Measurements from ENCODE around the gene PON2. TPM values are rescaled to one million over a fixed set of nuclear protein-coding genes. Genes with fewer than 3 reads are reported as not detected.
"Not testable (repeated sequence)": the region's sequence is repeated elsewhere in the genome, so short reads cannot be mapped to it uniquely, and the experiment has no call there.

Gene PON2
- total RNA-seq, 5 donors from 2014 or later (not counting 1 experiment from before 2014, with no cell fraction given) = 4.3 to 11.4 (median 7.0) TPM

DNA sequence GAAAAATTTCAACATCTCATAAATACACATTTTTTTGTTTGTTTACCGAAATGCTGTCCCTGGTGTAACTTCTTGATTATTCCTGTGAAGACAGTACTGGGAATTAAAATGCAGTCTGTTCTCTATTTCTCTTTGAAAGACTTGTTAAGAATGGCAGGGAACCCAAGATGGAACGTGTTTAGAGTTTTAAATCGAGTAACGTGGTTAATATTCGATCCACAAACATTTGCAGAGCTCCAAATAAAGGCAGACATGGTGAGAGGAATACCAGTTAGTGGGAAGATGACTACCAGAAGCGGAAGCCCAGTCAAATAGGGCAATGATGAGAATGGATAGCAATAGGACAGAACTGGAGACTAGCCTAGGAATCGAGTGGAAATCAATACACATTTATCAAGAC, 45.3 kb downstream of the PON2 start:
- Mint-ChIP-seq H3K27me3 (peaks cover 12 to 20% of the 10 kb centered on the region in 2 donors), H3K4me3 (no peak overlapping the region), H3K9me3 (peaks cover 0 to 6% (median 6%) of the 10 kb centered on the region in 3 donors), H3K36me3 (no peaks in the 10 kb centered on the region), H3K27ac (no peak overlapping the region), H3K4me1 (no peaks in the 10 kb centered on the region)
- POLR2A ChIA-PET = no interaction called here
- Histone ChIP-seq H3K4me1 (ENCODE audit: control insufficient read depth in 1 of 2, extremely low read depth in 1 of 2, insufficient read depth in 2 of 2, low read length in 2 of 2) (no peaks in the 10 kb centered on the region), H3K27me3 (replicated peaks in 1 of 2; ENCODE audit: control insufficient read depth in 2 of 2, extremely low read depth in 1 of 2, insufficient read depth in 2 of 2, low read length in 1 of 2) (no peaks in the 10 kb centered on the region), H3K36me3 (ENCODE audit: control insufficient read depth in 2 of 2, extremely low read depth in 1 of 2, insufficient read depth in 1 of 2, low read length in 1 of 2) (no peaks in the 10 kb centered on the region), H3K9me3 (no peaks in the 10 kb centered on the region), H3K4me3 (ENCODE audit: control insufficient read depth in 1 of 2, extremely low read depth in 1 of 2, low read length in 1 of 2) (no peak overlapping the region), H3K27ac (ENCODE audit: low read length) (no peak overlapping the region)
- CTCF ChIA-PET = interaction anchor here in 1 of 2 donors (0.6 kb wide), 1 partner anchor 98 kb away, joined by 4 read pairs; no protein-coding TSS in a partner anchor
- 78% methylated on average over 3 of the region's 7 CpGs for WGBS (ENCODE audit: insufficient coverage)
- ATAC-seq (replicated peaks in 1 of 4) (no peak), DNase-seq (no peak)

DNA sequence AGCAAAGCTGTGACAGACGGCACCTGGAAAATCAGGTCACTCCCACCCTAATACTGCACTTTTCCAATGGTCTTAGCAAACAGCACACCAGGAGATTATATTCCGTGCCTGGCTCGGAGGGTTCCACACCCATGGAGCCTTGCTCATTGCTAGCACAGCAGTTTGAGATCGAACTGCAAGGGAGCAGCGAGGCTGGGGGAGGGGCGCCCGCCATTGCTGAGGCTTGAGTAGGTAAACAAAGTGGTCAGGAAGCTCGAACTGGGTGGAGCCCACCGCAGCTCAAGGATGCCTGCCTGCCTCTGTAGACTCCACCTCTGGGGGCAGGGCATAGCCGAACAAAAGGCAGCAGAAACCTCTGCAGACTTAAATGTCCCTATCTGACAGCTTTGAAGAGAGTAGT, 55.4 kb downstream of the PON2 start:
- Mint-ChIP-seq H3K9me3 (peaks cover 7 to 10% (median 8%) of the 10 kb centered on the region in 3 donors), H3K27me3 (peaks cover 14 to 15% of the 10 kb centered on the region in 2 donors)
- CTCF ChIA-PET; H3K27ac ChIP-seq (ENCODE audit: low read length); H3K36me3 ChIP-seq (ENCODE audit: control insufficient read depth in 2 of 2, extremely low read depth in 1 of 2, insufficient read depth in 1 of 2, low read length in 1 of 2); H3K4me1 ChIP-seq (ENCODE audit: control insufficient read depth in 1 of 2, extremely low read depth in 1 of 2, insufficient read depth in 2 of 2, low read length in 2 of 2); H3K9me3 ChIP-seq; H3K27ac Mint-ChIP-seq; H3K4me1 Mint-ChIP-seq; ATAC-seq (replicated peaks in 1 of 4); H3K4me3 ChIP-seq (ENCODE audit: control insufficient read depth in 1 of 2, extremely low read depth in 1 of 2, low read length in 1 of 2); DNase-seq; POLR2A ChIA-PET; H3K27me3 ChIP-seq (replicated peaks in 1 of 2; ENCODE audit: control insufficient read depth in 2 of 2, extremely low read depth in 1 of 2, insufficient read depth in 2 of 2, low read length in 1 of 2); H3K4me3 Mint-ChIP-seq; H3K36me3 Mint-ChIP-seq: not testable (repeated sequence)
- WGBS (ENCODE audit: insufficient coverage) = 100% methylated on average over 2 of the region's 10 CpGs

DNA sequence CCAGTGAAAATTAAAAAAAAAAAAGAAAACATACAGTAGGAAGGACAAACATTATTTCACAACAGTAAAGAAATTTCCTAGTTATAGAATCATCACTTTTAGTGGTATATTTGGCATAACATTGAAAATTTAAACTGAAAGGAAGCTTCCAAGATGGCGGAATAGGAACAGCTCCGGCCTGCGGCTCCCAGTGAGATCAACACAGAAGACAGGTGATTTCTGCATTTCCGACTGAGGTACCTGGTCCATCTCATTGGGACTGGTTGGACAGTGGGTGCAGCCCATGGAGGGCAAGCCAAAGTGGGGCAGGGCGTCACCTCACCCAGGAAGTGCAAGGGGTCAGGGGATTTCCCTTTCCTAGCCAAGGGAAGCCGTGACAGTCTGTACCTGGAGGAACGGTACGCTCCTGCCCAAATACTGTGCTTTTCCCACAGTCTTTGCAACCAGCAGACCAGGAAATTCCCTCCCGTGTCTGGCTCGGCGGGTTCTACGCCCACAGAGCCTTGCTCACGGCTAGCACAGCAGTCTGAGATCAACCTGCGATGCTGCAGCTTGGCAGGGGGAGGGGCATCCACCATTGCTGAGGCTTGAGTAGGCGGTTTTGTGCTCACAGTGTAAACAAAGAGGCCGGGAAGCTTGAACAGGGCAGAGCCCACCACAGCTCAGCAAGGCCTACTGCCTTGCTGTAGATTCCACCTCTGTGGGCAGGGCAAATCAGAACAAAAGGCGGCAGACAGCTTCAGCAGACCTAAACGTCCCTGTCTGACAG, 58.0 kb downstream of the PON2 start:
- ChIA-PET POLR2A (interaction anchor here (0.5 to 1.2 kb wide), 2 partner anchors 9 to 286 kb away, joined by 4 read pairs; no protein-coding TSS in a partner anchor), CTCF (interaction anchor here in 1 of 2 donors (0.8 kb wide), 1 partner anchor 18 kb away, joined by 4 read pairs; no protein-coding TSS in a partner anchor)
- Mint-ChIP-seq H3K27ac (no peak overlapping the region), H3K9me3 (peaks cover 4 to 7% (median 6%) of the 10 kb centered on the region in 3 donors), H3K4me1 (no peaks in the 10 kb centered on the region), H3K27me3 (peaks cover 9 to 14% of the 10 kb centered on the region in 2 donors), H3K4me3 (no peak overlapping the region), H3K36me3 (no peaks in the 10 kb centered on the region)
- H3K4me1 ChIP-seq (ENCODE audit: control insufficient read depth in 1 of 2, extremely low read depth in 1 of 2, insufficient read depth in 2 of 2, low read length in 2 of 2) = no peaks in the 10 kb centered on the region
- H3K27me3 ChIP-seq (replicated peaks in 1 of 2; ENCODE audit: control insufficient read depth in 2 of 2, extremely low read depth in 1 of 2, insufficient read depth in 2 of 2, low read length in 1 of 2) = peaks cover 0 to 8% of the 10 kb centered on the region in 2 experiments
- H3K9me3 ChIP-seq = no peaks in the 10 kb centered on the region
- 79% methylated on average over 18 of the region's 18 CpGs for WGBS (ENCODE audit: insufficient coverage)
- no peak overlapping the region for H3K27ac ChIP-seq (ENCODE audit: low read length)
- no peak overlapping the region for H3K4me3 ChIP-seq (ENCODE audit: control insufficient read depth in 1 of 2, extremely low read depth in 1 of 2, low read length in 1 of 2)
- ATAC-seq (replicated peaks in 1 of 4) (no peak), DNase-seq (peak in 1 of 35 experiments; percentile 0)
- no peaks in the 10 kb centered on the region for H3K36me3 ChIP-seq (ENCODE audit: control insufficient read depth in 2 of 2, extremely low read depth in 1 of 2, insufficient read depth in 1 of 2, low read length in 1 of 2)

DNA sequence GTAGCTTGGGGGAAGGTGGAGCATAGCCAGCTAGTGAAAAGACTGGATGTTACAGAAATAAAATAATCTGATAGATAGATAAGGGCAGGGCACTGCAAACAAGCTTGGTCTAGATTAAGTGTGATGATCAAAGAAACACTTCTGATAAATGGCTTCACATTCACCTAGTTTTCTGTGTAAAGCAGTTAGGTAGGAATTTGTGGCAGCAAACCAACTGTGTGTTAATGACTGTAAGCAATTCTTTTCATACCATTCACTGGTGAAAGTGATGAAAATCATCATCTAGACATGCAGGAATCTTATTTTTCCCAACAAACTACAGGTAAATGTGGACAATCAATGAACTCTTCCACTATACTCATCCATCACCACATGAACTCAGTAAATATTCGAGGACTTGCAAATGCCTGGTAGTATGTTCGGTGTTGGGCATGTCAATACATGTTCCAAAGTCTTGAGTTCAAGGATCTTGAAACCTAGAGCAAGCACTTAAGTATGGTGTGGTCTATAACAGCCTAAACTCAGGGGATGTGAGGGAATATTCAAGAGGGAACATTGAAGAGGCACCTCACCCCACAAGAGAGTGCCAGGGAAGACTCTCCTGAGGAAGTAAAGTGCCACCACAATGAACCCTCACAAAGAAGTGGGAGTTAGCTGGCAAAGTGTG, 59.1 kb downstream of the PON2 start:
- ChIA-PET CTCF (no interaction called here), POLR2A (no interaction called here)
- Histone ChIP-seq H3K36me3 (ENCODE audit: control insufficient read depth in 2 of 2, extremely low read depth in 1 of 2, insufficient read depth in 1 of 2, low read length in 1 of 2) (no peaks in the 10 kb centered on the region), H3K9me3 (no peaks in the 10 kb centered on the region), H3K4me1 (ENCODE audit: control insufficient read depth in 1 of 2, extremely low read depth in 1 of 2, insufficient read depth in 2 of 2, low read length in 2 of 2) (no peaks in the 10 kb centered on the region), H3K27ac (ENCODE audit: low read length) (no peak overlapping the region), H3K4me3 (ENCODE audit: control insufficient read depth in 1 of 2, extremely low read depth in 1 of 2, low read length in 1 of 2) (no peak overlapping the region), H3K27me3 (replicated peaks in 1 of 2; ENCODE audit: control insufficient read depth in 2 of 2, extremely low read depth in 1 of 2, insufficient read depth in 2 of 2, low read length in 1 of 2) (peaks cover 0 to 8% of the 10 kb centered on the region in 2 experiments)
- ATAC-seq (replicated peaks in 1 of 4) (no peak), DNase-seq (no peak)
- Mint-ChIP-seq H3K4me3 (no peak overlapping the region), H3K9me3 (peaks cover 4 to 7% (median 6%) of the 10 kb centered on the region in 3 donors), H3K27ac (no peak overlapping the region), H3K4me1 (no peaks in the 10 kb centered on the region), H3K36me3 (no peaks in the 10 kb centered on the region), H3K27me3 (peaks cover 4 to 14% of the 10 kb centered on the region in 2 donors)
- WGBS (ENCODE audit: insufficient coverage) = no CpG with 5 or more reads among the region's 2 CpGs

DNA sequence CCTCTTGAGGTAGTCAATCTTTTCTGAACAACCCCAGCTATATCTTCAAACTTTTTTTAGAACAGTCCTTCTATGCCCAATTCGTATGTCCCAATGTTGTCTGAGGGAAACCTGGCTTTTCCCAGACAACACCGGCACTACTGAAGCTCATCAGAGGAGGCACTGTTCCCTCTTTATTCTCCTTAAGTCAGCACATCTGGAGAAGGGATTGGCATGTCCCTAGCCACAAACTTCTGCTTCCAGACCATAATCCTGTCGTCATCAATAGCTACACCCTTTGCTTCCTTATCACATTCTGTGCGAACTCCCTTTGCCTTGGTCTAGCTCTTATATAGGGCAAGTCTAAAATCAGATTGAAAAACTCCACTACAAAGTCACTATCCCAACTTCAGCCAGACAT, 61.5 kb downstream of the PON2 start:
- H3K4me1 Mint-ChIP-seq = no peaks in the 10 kb centered on the region
- ChIA-PET POLR2A (no interaction called here), CTCF (interaction anchor here in 1 of 2 donors (0.5 kb wide), 1 partner anchor 1648 kb away, joined by 3 read pairs; no protein-coding TSS in a partner anchor)
- H3K27ac Mint-ChIP-seq = no peak overlapping the region
- H3K4me3 Mint-ChIP-seq = no peak overlapping the region
- H3K27ac ChIP-seq (ENCODE audit: low read length) = no peak overlapping the region
- peaks cover 0 to 8% of the 10 kb centered on the region in 2 experiments for H3K27me3 ChIP-seq (replicated peaks in 1 of 2; ENCODE audit: control insufficient read depth in 2 of 2, extremely low read depth in 1 of 2, insufficient read depth in 2 of 2, low read length in 1 of 2)
- ATAC-seq (replicated peaks in 1 of 4) = no peak
- DNase-seq = no peak
- H3K36me3 ChIP-seq (ENCODE audit: control insufficient read depth in 2 of 2, extremely low read depth in 1 of 2, insufficient read depth in 1 of 2, low read length in 1 of 2) = no peaks in the 10 kb centered on the region
- 78% methylated on average over 4 of the region's 4 CpGs for WGBS (ENCODE audit: insufficient coverage)
- H3K9me3 Mint-ChIP-seq = peaks cover 0 to 4% (median 0%) of the 10 kb centered on the region in 3 donors
- H3K4me1 ChIP-seq (ENCODE audit: control insufficient read depth in 1 of 2, extremely low read depth in 1 of 2, insufficient read depth in 2 of 2, low read length in 2 of 2) = no peaks in the 10 kb centered on the region
- H3K9me3 ChIP-seq = no peaks in the 10 kb centered on the region
- no peak overlapping the region for H3K4me3 ChIP-seq (ENCODE audit: control insufficient read depth in 1 of 2, extremely low read depth in 1 of 2, low read length in 1 of 2)
- H3K27me3 Mint-ChIP-seq = peaks cover 0 to 9% of the 10 kb centered on the region in 2 donors
- H3K36me3 Mint-ChIP-seq = no peaks in the 10 kb centered on the region

DNA sequence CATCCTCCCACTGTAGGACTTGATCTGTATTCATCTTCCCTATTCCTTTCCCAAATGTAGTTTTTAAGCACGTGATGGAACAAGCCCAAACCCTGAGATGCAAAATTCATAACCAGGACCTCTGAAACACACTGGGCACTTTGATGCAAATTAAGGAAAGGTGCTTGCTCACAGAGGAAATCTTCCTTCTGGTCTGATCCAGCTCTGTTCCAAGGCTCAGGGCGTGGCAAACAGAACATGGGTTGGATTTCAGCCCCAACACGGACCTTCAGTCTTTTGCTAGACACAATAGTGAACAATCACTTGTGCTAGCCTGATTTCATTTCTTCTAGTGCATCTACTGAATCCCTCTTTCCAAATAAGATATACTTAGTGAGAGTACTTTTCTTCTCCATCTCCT, 66.6 kb downstream of the PON2 start:
- Mint-ChIP-seq H3K36me3 (no peaks in the 10 kb centered on the region), H3K4me1 (no peaks in the 10 kb centered on the region), H3K27me3 (peaks cover 3 to 4% of the 10 kb centered on the region in 2 donors), H3K4me3 (no peak overlapping the region), H3K9me3 (no peaks in the 10 kb centered on the region), H3K27ac (no peak overlapping the region)
- peaks cover 0 to 2% of the 10 kb centered on the region in 2 experiments for H3K27me3 ChIP-seq (replicated peaks in 1 of 2; ENCODE audit: control insufficient read depth in 2 of 2, extremely low read depth in 1 of 2, insufficient read depth in 2 of 2, low read length in 1 of 2)
- ChIA-PET CTCF (no interaction called here), POLR2A (interaction anchor here in 1 of 2 donors (0.9 kb wide), 1 partner anchor 9 kb away, joined by 4 read pairs; no protein-coding TSS in a partner anchor)
- no peak for DNase-seq
- H3K27ac ChIP-seq (ENCODE audit: low read length) = no peak overlapping the region
- 100% methylated on average over 1 of the region's 3 CpGs for WGBS (ENCODE audit: insufficient coverage)
- no peaks in the 10 kb centered on the region for H3K4me1 ChIP-seq (ENCODE audit: control insufficient read depth in 1 of 2, extremely low read depth in 1 of 2, insufficient read depth in 2 of 2, low read length in 2 of 2)
- H3K4me3 ChIP-seq (ENCODE audit: control insufficient read depth in 1 of 2, extremely low read depth in 1 of 2, low read length in 1 of 2) = no peak overlapping the region
- H3K9me3 ChIP-seq = no peaks in the 10 kb centered on the region
- ATAC-seq (replicated peaks in 1 of 4) = no peak
- no peaks in the 10 kb centered on the region for H3K36me3 ChIP-seq (ENCODE audit: control insufficient read depth in 2 of 2, extremely low read depth in 1 of 2, insufficient read depth in 1 of 2, low read length in 1 of 2)
